ENCODE results near the gene CRYBB2. TPM values are rescaled to one million over a fixed set of nuclear protein-coding genes. Genes with fewer than 3 reads are reported as not detected.
"Not testable (repeated sequence)": the region's sequence is repeated elsewhere in the genome, so short reads cannot be mapped to it uniquely, and the experiment has no call there.

Gene CRYBB2
- polyA plus RNA-seq, 3 donors: not detected

GRCh38 chr22:25202290-25202921, 17.0 kb upstream of the CRYBB2 start:
- H3K9ac ChIP-seq (ENCODE audit: insufficient read depth, low read length, poor library complexity, severe bottlenecking): no peak overlapping the region

GRCh38 chr22:25203082-25203481, 16.4 kb upstream of the CRYBB2 start:
- H3K9me3 ChIP-seq (replicated peaks in 1 of 2; ENCODE audit: control insufficient read depth in 1 of 2, insufficient read depth in 1 of 2, low read length in 2 of 2): no peaks in the 10 kb centered on the region
- peaks cover 0 to 2% (median 0%) of the 10 kb centered on the region in 7 donors for H3K9me3 Mint-ChIP-seq
- H3K4me1 Mint-ChIP-seq: no peaks in the 10 kb centered on the region
- no peaks in the 10 kb centered on the region for H3K4me1 ChIP-seq (ENCODE audit: control insufficient read depth in 1 of 2, insufficient read depth in 2 of 2, low read length in 2 of 2)
- no peak overlapping the region for H3K9ac ChIP-seq (ENCODE audit: insufficient read depth, low read length, poor library complexity, severe bottlenecking)
- H3K4me3 ChIP-seq (replicated peaks in 1 of 3; ENCODE audit: low read depth in 2 of 3, low read length in 3 of 3): no peak overlapping the region
- no peak overlapping the region for H3K4me3 Mint-ChIP-seq
- no peaks in the 10 kb centered on the region for H4K20me1 ChIP-seq (ENCODE audit: insufficient read depth, low read length)
- no peak overlapping the region for H2AFZ ChIP-seq (ENCODE audit: insufficient read depth, low read depth, low read length, poor library complexity, severe bottlenecking)
- H3K79me2 ChIP-seq (ENCODE audit: insufficient read depth, low read length): no peaks in the 10 kb centered on the region
- peaks cover 0 to 7% (median 3%) of the 10 kb centered on the region in 3 donors for H3K27me3 Mint-ChIP-seq (ENCODE audit: low read depth in 3 of 3)
- no peak overlapping the region for H3K4me2 ChIP-seq (replicated peaks; ENCODE audit: extremely low read depth, low read length, poor library complexity, severe bottlenecking)
- no peaks in the 10 kb centered on the region for H3K27me3 ChIP-seq (ENCODE audit: control insufficient read depth in 2 of 2, insufficient read depth in 2 of 2, low read length in 2 of 2)
- WGBS (ENCODE audit: insufficient coverage): 67% methylated on average over 1 of the region's 4 CpGs
- intact Hi-C loops (cut with micrococcal nuclease): no loop called here
- H3K36me3 ChIP-seq (replicated peaks in 1 of 2; ENCODE audit: control insufficient read depth in 1 of 2, insufficient read depth in 2 of 2, low read length in 2 of 2): no peaks in the 10 kb centered on the region
- H3K27ac ChIP-seq (ENCODE audit: low read depth in 1 of 2, low read length in 2 of 2): no peak overlapping the region
- no peak for DNase-seq
- no peak for TF ChIP-seq CTCF (IDR thresholded peaks at IDR 0.05)
- no peaks in the 10 kb centered on the region for H3K36me3 Mint-ChIP-seq
- no peak overlapping the region for H3K27ac Mint-ChIP-seq

More at GRCh38 chr22:25202290-25202921, 17.0 kb upstream of the CRYBB2 start:
- Histone ChIP-seq H3K9me3 (replicated peaks in 1 of 2; ENCODE audit: control insufficient read depth in 1 of 2, insufficient read depth in 1 of 2, low read length in 2 of 2) (no peaks in the 10 kb centered on the region), H4K20me1 (ENCODE audit: insufficient read depth, low read length) (no peaks in the 10 kb centered on the region), H3K27ac (ENCODE audit: low read depth in 1 of 2, low read length in 2 of 2) (no peak overlapping the region), H3K27me3 (ENCODE audit: control insufficient read depth in 2 of 2, insufficient read depth in 2 of 2, low read length in 2 of 2) (no peaks in the 10 kb centered on the region), H3K36me3 (replicated peaks in 1 of 2; ENCODE audit: control insufficient read depth in 1 of 2, insufficient read depth in 2 of 2, low read length in 2 of 2) (no peaks in the 10 kb centered on the region), H3K4me2 (replicated peaks; ENCODE audit: extremely low read depth, low read length, poor library complexity, severe bottlenecking) (no peak overlapping the region), H3K79me2 (ENCODE audit: insufficient read depth, low read length) (no peaks in the 10 kb centered on the region), H2AFZ (ENCODE audit: insufficient read depth, low read depth, low read length, poor library complexity, severe bottlenecking) (no peak overlapping the region), H3K4me1 (ENCODE audit: control insufficient read depth in 1 of 2, insufficient read depth in 2 of 2, low read length in 2 of 2) (no peaks in the 10 kb centered on the region), H3K4me3 (replicated peaks in 1 of 3; ENCODE audit: low read depth in 2 of 3, low read length in 3 of 3) (no peak overlapping the region)
- Mint-ChIP-seq H3K36me3 (no peaks in the 10 kb centered on the region), H3K27ac (no peak overlapping the region), H3K4me3 (no peak overlapping the region), H3K4me1 (no peaks in the 10 kb centered on the region), H3K27me3 (ENCODE audit: low read depth in 3 of 3) (peaks cover 0 to 7% (median 2%) of the 10 kb centered on the region in 3 donors), H3K9me3 (peaks cover 0 to 2% (median 0%) of the 10 kb centered on the region in 7 donors)
- intact Hi-C loops (cut with micrococcal nuclease): no loop called here
- DNase-seq: peak; percentile 4 to 29 (median 29)
- TF ChIP-seq CTCF (IDR thresholded peaks at IDR 0.05): peak; percentile 92
- WGBS (ENCODE audit: insufficient coverage): 63% methylated on average over 12 of the region's 15 CpGs

- H3K27me3 Mint-ChIP-seq (ENCODE audit: low read depth in 3 of 3); H3K36me3 Mint-ChIP-seq; H3K9ac ChIP-seq (ENCODE audit: insufficient read depth, low read length, poor library complexity, severe bottlenecking); H3K36me3 ChIP-seq (replicated peaks in 1 of 2; ENCODE audit: control insufficient read depth in 1 of 2, insufficient read depth in 2 of 2, low read length in 2 of 2); H3K27ac Mint-ChIP-seq; H4K20me1 ChIP-seq (ENCODE audit: insufficient read depth, low read length); H3K9me3 ChIP-seq (replicated peaks in 1 of 2; ENCODE audit: control insufficient read depth in 1 of 2, insufficient read depth in 1 of 2, low read length in 2 of 2); H3K4me2 ChIP-seq (replicated peaks; ENCODE audit: extremely low read depth, low read length, poor library complexity, severe bottlenecking); H3K4me1 ChIP-seq (ENCODE audit: control insufficient read depth in 1 of 2, insufficient read depth in 2 of 2, low read length in 2 of 2); H3K9me3 Mint-ChIP-seq; H3K27me3 ChIP-seq (ENCODE audit: control insufficient read depth in 2 of 2, insufficient read depth in 2 of 2, low read length in 2 of 2); H3K4me3 Mint-ChIP-seq; H3K27ac ChIP-seq (ENCODE audit: low read depth in 1 of 2, low read length in 2 of 2); H3K79me2 ChIP-seq (ENCODE audit: insufficient read depth, low read length); intact Hi-C loops (cut with micrococcal nuclease); H3K4me3 ChIP-seq (replicated peaks in 1 of 3; ENCODE audit: low read depth in 2 of 3, low read length in 3 of 3); H2AFZ ChIP-seq (ENCODE audit: insufficient read depth, low read depth, low read length, poor library complexity, severe bottlenecking); H3K4me1 Mint-ChIP-seq; DNase-seq: not testable (repeated sequence)
- WGBS (ENCODE audit: insufficient coverage): no CpG with 5 or more reads among the region's 7 CpGs
These were observed 14.9 kb upstream of the CRYBB2 start for GRCh38 chr22:25204547-25204946.
